ENCODE measurements around the gene HDAC9.

HDAC9 gene

GRCh38 chr7:18580950-18581349 is 85.4 kb downstream of the HDAC9 start:
- FAIRE-seq (no peak), DNase-seq (ENCODE audit: low spot score) (no peak)

GRCh38 chr7:18583305-18583704 is 87.8 kb downstream of the HDAC9 start:
- peak; percentile 84 for FAIRE-seq
- DNase-seq (ENCODE audit: low spot score) = peak; percentile 62

DNA sequence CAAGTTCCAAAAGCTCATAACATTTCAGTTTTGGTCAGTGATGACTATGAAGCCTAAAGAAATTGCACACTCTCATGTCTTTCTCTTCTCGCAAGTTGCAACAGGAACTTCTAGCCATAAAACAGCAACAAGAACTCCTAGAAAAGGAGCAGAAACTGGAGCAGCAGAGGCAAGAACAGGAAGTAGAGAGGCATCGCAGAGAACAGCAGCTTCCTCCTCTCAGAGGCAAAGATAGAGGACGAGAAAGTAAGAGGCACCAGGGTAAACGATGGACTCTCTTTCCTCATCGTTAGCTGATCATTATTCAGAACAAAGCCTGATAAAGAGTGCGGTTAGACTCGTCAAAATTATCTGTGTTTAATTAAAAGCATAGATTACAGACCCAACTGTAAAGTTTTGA is 94.7 kb downstream of the HDAC9 start:
- FAIRE-seq = no peak

GRCh38 chr7:18590744-18591340 is 95.3 kb downstream of the HDAC9 start:
- peak; percentile 29 for DNase-seq (ENCODE audit: low spot score)
- FAIRE-seq = peak; percentile 72

More for the DNA sequence above, 94.7 kb downstream of the HDAC9 start:
- no peak for DNase-seq (ENCODE audit: low spot score)

DNA sequence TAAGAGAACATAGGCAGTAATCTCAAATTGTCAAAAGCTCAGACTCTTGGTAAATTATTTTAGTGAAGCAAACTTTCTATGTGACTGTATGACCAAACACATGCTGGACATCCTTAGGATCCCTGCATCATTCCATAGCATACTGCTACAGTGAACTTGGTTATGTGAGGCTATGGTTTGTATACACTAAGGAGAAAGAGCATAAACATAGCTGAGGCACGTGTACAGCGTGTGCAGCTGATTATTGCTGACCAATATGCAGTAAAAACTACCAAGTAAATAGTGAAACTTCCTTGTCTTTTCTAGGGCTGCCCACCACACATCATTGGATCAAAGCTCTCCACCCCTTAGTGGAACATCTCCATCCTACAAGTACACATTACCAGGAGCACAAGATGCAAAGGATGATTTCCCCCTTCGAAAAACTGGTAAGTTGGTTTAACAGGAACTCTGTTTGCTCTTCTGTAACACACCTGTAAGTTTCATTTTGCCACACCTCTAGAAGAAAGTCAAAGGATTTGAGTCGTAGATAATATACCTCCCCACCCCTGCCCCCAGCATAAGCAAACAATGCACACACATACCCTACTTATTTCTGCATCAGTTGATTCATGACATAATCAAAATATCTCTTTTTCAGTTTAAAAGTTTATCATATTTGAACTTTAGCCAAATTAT is 98.2 kb downstream of the HDAC9 start:
- DNase-seq (ENCODE audit: low spot score) (no peak), FAIRE-seq (no peak)

- DNase-seq (ENCODE audit: low spot score) (no peak), FAIRE-seq (no peak)
Measured at GRCh38 chr7:18597754-18598153, 102.2 kb downstream of the HDAC9 start.

DNA sequence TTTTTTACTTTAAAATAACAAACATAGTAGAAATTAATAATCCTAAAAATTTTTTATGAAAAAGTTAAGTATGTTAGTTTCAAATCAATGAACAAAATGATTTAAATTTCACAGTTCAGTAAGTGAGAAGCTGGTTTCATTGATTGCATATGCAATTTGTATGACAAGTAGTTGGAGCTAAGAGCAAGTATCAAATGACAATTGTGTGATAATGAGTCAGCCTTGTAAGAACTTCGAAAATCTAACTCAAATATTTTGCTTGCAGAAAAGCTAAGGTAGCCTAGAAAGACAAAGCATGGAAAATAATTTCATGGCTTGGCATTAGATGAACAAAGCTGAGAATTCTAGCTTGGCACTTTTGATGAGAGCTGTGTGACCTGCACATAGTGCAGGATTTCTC is 111.5 kb downstream of the HDAC9 start:
- FAIRE-seq = peak; percentile 72

GRCh38 chr7:18610331-18610948 is 114.9 kb downstream of the HDAC9 start:
- peak; percentile 12 for FAIRE-seq
- peak; percentile 11 for DNase-seq (ENCODE audit: low spot score)

More for the DNA sequence above, 111.5 kb downstream of the HDAC9 start:
- no peak for DNase-seq (ENCODE audit: low spot score)

GRCh38 chr7:18614841-18615240 is 119.3 kb downstream of the HDAC9 start:
- no peak for FAIRE-seq
- no peak for DNase-seq (ENCODE audit: low spot score)

- FAIRE-seq (no peak), DNase-seq (ENCODE audit: low spot score) (no peak)
Measured at GRCh38 chr7:18619311-18619710, 123.8 kb downstream of the HDAC9 start.

GRCh38 chr7:18623389-18623788 is 127.8 kb downstream of the HDAC9 start:
- DNase-seq (ENCODE audit: low spot score) = peak; percentile 60
- FAIRE-seq = peak; percentile 71

- no peak for FAIRE-seq
Measured at GRCh38 chr7:18624459-18624858, 128.9 kb downstream of the HDAC9 start.

DNA sequence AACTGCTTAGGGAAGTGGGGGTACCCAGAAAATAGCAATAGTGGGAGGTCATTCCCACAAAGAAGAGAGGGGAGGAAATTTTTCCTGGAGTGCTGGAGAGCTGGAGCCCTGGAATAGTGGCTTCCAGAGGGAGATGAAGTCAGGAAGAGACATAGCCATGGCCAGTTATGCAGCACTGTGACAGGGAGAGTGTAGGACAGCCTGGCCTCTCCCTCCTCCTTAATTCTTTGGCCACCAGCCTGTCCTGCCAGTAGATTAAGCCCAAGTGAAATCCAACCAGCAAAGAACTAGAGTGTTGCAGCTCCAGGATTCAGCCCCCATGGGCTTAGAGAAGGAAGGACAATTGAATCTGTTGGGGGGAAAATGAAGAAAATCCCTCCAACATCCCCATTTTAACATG is 130.5 kb downstream of the HDAC9 start:
- DNase-seq (ENCODE audit: low spot score) = no peak
- FAIRE-seq = no peak

More at GRCh38 chr7:18624459-18624858, 128.9 kb downstream of the HDAC9 start:
- no peak for DNase-seq (ENCODE audit: low spot score)

DNA sequence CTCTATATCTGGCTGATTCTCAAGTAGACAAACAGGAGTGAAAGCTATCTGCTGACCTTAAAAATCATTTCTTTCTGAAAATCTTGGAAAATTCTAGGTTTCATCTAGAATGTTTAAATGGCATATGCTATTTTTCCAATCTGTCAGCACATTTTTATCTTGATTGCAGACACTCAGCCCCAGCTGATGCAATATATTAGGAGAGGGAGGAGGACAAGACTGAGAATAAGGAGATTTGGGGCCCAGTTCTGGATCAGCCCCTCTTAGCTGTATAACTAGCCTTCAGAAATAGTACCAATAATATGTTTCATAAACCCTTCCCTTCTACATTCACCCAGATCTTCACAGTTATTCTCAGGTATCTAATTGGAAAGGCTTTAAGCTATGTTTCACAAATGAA is 131.2 kb downstream of the HDAC9 start:
- FAIRE-seq = no peak

GRCh38 chr7:18637516-18637915 is 142.0 kb downstream of the HDAC9 start:
- FAIRE-seq = no peak
- no peak for DNase-seq (ENCODE audit: low spot score)

More for the DNA sequence above, 131.2 kb downstream of the HDAC9 start:
- no peak for DNase-seq (ENCODE audit: low spot score)

DNA sequence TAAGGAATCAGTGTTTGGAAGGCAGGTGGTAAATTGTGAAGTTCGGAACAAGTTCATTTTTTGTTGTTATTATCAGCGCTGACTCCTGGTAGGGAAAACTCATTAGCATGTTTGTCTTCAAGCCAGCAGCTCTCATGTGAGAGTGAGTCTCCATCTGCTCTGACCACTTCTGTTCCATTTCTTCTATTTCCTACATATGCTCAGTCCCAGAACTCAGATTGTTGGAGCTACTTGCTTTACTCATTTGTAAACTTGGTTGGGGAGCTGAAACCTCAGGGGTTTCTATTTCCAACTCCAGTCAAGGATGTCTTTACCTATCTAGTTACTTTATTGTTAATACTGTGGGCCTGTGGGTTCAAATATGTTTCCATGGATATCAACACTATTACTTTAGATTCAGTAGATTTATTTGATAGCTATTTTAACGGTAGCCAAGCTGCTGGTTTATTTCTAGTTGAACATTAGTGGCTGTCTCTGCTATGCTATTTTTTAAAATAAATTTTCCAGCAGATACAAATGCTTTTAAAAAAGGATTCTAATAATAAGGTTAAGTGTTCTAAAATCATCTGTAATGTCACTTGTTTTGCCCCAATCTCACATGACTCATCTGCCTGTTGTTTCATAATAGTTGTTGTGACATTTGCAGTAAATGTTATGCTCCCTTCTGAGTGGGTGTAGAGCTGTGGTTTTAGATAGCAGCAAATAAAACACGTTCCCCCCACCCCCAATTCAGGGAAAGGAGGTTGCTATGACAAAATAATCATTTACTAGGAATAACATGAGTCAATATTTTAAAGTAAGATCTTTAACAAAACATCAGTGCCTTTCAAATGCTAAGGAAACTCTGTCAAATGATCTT is 143.3 kb downstream of the HDAC9 start:
- FAIRE-seq = no peak
- DNase-seq (ENCODE audit: low spot score) = no peak

DNA sequence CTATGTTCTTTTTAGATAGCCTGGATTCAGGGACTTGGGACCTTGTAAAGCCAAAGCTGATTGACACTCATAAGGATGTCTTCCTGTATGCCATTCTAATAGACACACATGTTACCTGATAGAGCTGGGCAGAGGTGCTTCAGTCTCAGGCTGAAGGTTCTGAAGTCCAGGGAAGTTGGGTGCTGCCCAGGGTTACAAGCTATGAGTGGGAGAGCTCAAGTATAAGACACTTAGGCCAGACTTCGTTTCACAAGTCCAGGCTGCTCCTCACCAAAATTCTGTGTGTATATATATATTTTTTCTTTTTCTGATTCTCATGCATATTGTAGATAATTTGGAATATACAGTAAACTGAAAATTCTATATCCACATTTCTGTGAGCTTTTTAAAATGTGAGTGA is 144.2 kb downstream of the HDAC9 start:
- DNase-seq (ENCODE audit: low spot score) (no peak), FAIRE-seq (no peak)

GRCh38 chr7:18644981-18645380 is 149.4 kb downstream of the HDAC9 start:
- DNase-seq (ENCODE audit: low spot score) (no peak), FAIRE-seq (no peak)

DNA sequence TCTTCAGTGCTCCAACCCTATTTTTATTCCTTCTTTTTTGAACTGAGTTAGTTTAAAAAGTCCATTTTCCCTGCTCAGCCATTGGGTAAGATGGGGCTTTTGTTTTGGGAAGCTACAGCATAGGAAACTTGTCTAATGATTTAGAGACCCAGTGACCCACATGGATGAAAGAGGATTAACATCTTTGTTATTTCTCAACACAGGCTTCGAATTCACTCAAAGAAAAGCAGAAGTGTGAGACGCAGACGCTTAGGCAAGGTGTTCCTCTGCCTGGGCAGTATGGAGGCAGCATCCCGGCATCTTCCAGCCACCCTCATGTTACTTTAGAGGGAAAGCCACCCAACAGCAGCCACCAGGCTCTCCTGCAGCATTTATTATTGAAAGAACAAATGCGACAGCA is 152.0 kb downstream of the HDAC9 start:
- no peak for FAIRE-seq

GRCh38 chr7:18648849-18649758 is 153.6 kb downstream of the HDAC9 start:
- FAIRE-seq (no peak), DNase-seq (ENCODE audit: low spot score) (no peak)

More for the DNA sequence above, 152.0 kb downstream of the HDAC9 start:
- DNase-seq (ENCODE audit: low spot score) = no peak
